Keratinocyte (primary cell): ENCODE data around the gene ARRDC3. TPM values are rescaled to one million over a fixed set of nuclear protein-coding genes. Genes with fewer than 3 reads are reported as not detected.
A peak's percentile ranks its signal among the peaks of the same experiment; 100 is the strongest.
"Not testable (repeated sequence)": the region's sequence is repeated elsewhere in the genome, so short reads cannot be mapped to it uniquely, and the experiment has no call there.

Experiments used
- DNase-seq: peaks from one replicate; pipeline ENCODE4 v3.0.0-alpha.2; 2011; ENCODE audit warnings: low read depth, missing footprints, low spot score
- FAIRE-seq: peaks from 2 replicates; lab custom pipeline; 2011; peaks lifted over from hg19 to GRCh38; lab: Jason Lieb, UNC
- H2AFZ ChIP-seq: 2 replicates; pipeline ENCODE4 v1.6.0; 2012; ENCODE audit warnings: low read length, control low read depth, inconsistent platforms; ENCODE audit not compliant: control insufficient read depth
- H3K27ac ChIP-seq: 2 replicates; pipeline ENCODE4 v1.5.1; 2011; ENCODE audit warnings: low read length; ENCODE audit not compliant: control insufficient read depth, insufficient read depth
- H3K27me3 ChIP-seq: 3 replicates; pipeline ENCODE4 v1.6.0; 2011; ENCODE audit warnings: low read length; ENCODE audit not compliant: control insufficient read depth, insufficient read depth; ENCODE audit errors: extremely low read depth
- H3K36me3 ChIP-seq, 2 experiments: 2 replicates in 1 of 2; 3 replicates in 1 of 2; pipeline ENCODE4 v1.5.1; 2011; ENCODE audit warnings: low read length in 2 of 2, mild to moderate bottlenecking in 1 of 2; ENCODE audit not compliant: control insufficient read depth in 2 of 2, insufficient read depth in 2 of 2; ENCODE audit errors: extremely low read depth in 1 of 2
- H3K4me1 ChIP-seq: 3 replicates; pipeline ENCODE4 v1.5.1; 2011; ENCODE audit warnings: low read length; ENCODE audit not compliant: control insufficient read depth, insufficient read depth; ENCODE audit errors: extremely low read depth
- H3K4me2 ChIP-seq: 3 replicates; pipeline ENCODE4 v1.6.0; 2011; ENCODE audit warnings: low read depth, low read length; ENCODE audit not compliant: control insufficient read depth, insufficient read depth; ENCODE audit errors: extremely low read depth
- H3K4me3 ChIP-seq, 3 experiments: fragments of 200-600 bp in 1 of 3; sonication (generic) in 1 of 3; 2 replicates in 2 of 3; 3 replicates in 1 of 3; pipeline ENCODE4 v1.5.1; 2011 to 2016; ENCODE audit warnings: low read length in 3 of 3, mild to moderate bottlenecking in 3 of 3, control low read depth in 2 of 3, inconsistent platforms in 1 of 3, low read depth in 1 of 3, mixed read lengths in 1 of 3, mixed run types in 1 of 3, moderate library complexity in 1 of 3; ENCODE audit not compliant: control insufficient read depth in 2 of 3, insufficient read depth in 2 of 3; ENCODE audit errors: extremely low read depth in 1 of 3
- H3K79me2 ChIP-seq: 2 replicates; pipeline ENCODE4 v1.6.0; 2012; ENCODE audit warnings: low read length; ENCODE audit not compliant: control insufficient read depth, insufficient read depth
- H3K9ac ChIP-seq: 3 replicates; pipeline ENCODE4 v1.6.0; 2011; ENCODE audit warnings: low read length; ENCODE audit not compliant: control insufficient read depth, insufficient read depth; ENCODE audit errors: extremely low read depth
- H3K9me1 ChIP-seq: 3 replicates; pipeline ENCODE4 v1.6.0; 2011; ENCODE audit warnings: low read length; ENCODE audit not compliant: control insufficient read depth, insufficient read depth; ENCODE audit errors: extremely low read depth
- H3K9me3 ChIP-seq: 2 replicates; pipeline ENCODE4 v1.5.1; 2012; ENCODE audit warnings: low read depth, low read length; ENCODE audit not compliant: control insufficient read depth
- H4K20me1 ChIP-seq: 3 replicates; pipeline ENCODE4 v1.6.0; 2011; ENCODE audit warnings: low read length; ENCODE audit not compliant: control insufficient read depth, insufficient read depth; ENCODE audit errors: extremely low read depth
- EZH2 ChIP-seq: IDR thresholded peaks from one replicate; pipeline ENCODE4 v1.6.1; 2012; ENCODE audit warnings: inconsistent platforms, mild to moderate bottlenecking, low read length, moderate library complexity
- dilution Hi-C: fragments of 300-500 bp; cut with MboI; formaldehyde crosslinking; loops from one replicate; pipeline ENCODE4 v1.7.0; 2020; ENCODE audit warnings: low sequenced_read_pairs; ENCODE audit not compliant: extremely low pct_ligation_motif_present
- polyA plus RNA-seq, 5 experiments: library from polyadenylated mRNA; depleted of rRNA in 3 of 5; stranded (reverse) in 3 of 5; stranded (forward) in 1 of 5; unstranded in 1 of 5; fragments of >200 nt; gene quantifications; 1 replicate in 1 of 5; 2 replicates in 3 of 5; 3 replicates in 1 of 5; pipeline versions ENCODE4 v1.2.1 to v1.2.3, GENCODE V29; 2011 to 2012; ENCODE audit warnings: missing spikeins in 2 of 5, low read depth in 1 of 5, low replicate concordance in 1 of 5
- TF ChIP-seq, protein P1 (sequence below), 3 experiments: IDR thresholded peaks in 1 of 3; conservative IDR thresholded peaks in 1 of 3; optimal IDR thresholded peaks in 1 of 3; 2 replicates in 2 of 3; 3 replicates in 1 of 3; pipeline versions ENCODE3 to v1.5.1; 2011; ENCODE audit warnings: low read length in 3 of 3, mild to moderate bottlenecking in 3 of 3, moderate library complexity in 2 of 3, control low read depth in 1 of 3, inconsistent platforms in 1 of 3; ENCODE audit not compliant: insufficient read depth in 2 of 3; ENCODE audit errors: extremely low read depth in 1 of 3

The ARRDC3 gene
- polyA plus RNA-seq, 1 donor (not counting 4 experiments of a cell fraction or from before 2014, with no cell fraction given), result 8.9 TPM

DNA sequence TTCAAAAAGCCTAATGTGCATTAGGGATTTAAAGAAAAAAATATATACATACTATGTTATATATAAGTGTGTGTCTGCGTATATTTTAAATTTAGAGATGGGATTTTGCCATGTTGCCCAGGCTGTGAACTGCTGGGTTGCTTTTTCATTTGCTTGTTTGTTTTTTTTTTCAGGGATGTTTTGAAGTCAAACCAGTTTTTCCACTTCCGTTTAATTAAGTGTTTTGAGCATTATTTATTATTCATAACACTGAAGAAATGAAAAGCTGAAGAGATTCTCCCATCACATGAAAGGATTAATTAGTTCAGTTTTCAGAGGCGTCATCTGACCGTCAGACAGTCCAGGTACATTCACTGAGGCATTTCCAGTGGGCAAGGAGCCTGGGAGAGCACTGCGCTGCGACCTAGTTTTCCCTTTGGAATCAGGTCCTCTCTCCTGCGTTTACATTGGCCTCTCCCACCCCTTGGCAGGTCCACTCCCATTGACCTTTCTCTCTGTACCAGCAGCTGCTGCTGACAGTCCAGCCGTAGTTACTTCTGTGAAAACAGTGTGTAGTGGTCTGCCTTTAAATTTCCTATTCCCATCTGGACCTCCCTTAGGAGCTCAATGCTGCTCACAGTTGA is 26.0 kb downstream of the ARRDC3 start:
- TF ChIP-seq EZH2, result no peak
- TF ChIP-seq, protein P1, sequence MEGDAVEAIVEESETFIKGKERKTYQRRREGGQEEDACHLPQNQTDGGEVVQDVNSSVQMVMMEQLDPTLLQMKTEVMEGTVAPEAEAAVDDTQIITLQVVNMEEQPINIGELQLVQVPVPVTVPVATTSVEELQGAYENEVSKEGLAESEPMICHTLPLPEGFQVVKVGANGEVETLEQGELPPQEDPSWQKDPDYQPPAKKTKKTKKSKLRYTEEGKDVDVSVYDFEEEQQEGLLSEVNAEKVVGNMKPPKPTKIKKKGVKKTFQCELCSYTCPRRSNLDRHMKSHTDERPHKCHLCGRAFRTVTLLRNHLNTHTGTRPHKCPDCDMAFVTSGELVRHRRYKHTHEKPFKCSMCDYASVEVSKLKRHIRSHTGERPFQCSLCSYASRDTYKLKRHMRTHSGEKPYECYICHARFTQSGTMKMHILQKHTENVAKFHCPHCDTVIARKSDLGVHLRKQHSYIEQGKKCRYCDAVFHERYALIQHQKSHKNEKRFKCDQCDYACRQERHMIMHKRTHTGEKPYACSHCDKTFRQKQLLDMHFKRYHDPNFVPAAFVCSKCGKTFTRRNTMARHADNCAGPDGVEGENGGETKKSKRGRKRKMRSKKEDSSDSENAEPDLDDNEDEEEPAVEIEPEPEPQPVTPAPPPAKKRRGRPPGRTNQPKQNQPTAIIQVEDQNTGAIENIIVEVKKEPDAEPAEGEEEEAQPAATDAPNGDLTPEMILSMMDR (optimal IDR thresholded peaks at IDR 0.05 in 1 of 3, IDR thresholded peaks at IDR 0.05 in 1 of 3, conservative IDR thresholded peaks at IDR 0.05 in 1 of 3; ENCODE audit: extremely low read depth in 1 of 3, insufficient read depth in 2 of 3, low read length in 3 of 3), result no peak
- Histone ChIP-seq H3K36me3 (no peaks in the 10 kb centered on the region), H2AFZ (peak overlapping the region; percentile 63), H3K4me3 (no peak overlapping the region), H3K4me2 (peak overlapping the region; percentile 64), H3K27ac (no peak overlapping the region), H3K79me2 (no peaks in the 10 kb centered on the region), H3K9ac (no peak overlapping the region), H4K20me1 (no peaks in the 10 kb centered on the region), H3K9me3 (peaks cover 2% of the 10 kb centered on the region), H3K9me1 (no peaks in the 10 kb centered on the region), H3K4me1 (peaks cover 9% of the 10 kb centered on the region), H3K27me3 (peaks cover 4% of the 10 kb centered on the region)
- DNase-seq, result no peak
- FAIRE-seq, result no peak
- dilution Hi-C loops, result no loop called here

DNA sequence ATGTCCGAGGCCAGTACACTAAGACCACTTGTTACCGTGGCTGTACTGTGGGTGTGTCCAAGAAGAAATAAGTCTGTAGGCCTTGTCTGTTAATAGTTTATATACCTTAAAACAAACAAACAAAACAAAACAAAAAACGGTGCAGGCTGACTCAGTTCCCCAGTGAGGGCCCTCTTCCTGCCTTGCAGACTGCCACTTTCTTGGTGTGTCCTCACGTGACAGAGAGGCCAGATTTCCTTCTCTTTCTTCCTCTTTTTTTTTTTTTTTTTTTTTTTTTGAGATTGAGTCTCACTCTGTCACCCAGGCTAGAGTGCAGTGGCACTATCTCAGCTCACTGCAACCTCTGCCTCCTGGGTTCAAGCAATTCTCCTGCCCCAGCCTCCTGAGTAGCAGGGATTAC is 28.2 kb downstream of the ARRDC3 start:
- H3K27ac ChIP-seq, H3K9me3 ChIP-seq, DNase-seq, H3K9ac ChIP-seq, H3K36me3 ChIP-seq, H3K4me3 ChIP-seq, H2AFZ ChIP-seq, FAIRE-seq, dilution Hi-C loops, H3K9me1 ChIP-seq, H3K4me1 ChIP-seq, H4K20me1 ChIP-seq, H3K27me3 ChIP-seq, H3K4me2 ChIP-seq, H3K79me2 ChIP-seq: not testable (repeated sequence)
